Measurements from ENCODE around the gene CDKL1.

DNA sequence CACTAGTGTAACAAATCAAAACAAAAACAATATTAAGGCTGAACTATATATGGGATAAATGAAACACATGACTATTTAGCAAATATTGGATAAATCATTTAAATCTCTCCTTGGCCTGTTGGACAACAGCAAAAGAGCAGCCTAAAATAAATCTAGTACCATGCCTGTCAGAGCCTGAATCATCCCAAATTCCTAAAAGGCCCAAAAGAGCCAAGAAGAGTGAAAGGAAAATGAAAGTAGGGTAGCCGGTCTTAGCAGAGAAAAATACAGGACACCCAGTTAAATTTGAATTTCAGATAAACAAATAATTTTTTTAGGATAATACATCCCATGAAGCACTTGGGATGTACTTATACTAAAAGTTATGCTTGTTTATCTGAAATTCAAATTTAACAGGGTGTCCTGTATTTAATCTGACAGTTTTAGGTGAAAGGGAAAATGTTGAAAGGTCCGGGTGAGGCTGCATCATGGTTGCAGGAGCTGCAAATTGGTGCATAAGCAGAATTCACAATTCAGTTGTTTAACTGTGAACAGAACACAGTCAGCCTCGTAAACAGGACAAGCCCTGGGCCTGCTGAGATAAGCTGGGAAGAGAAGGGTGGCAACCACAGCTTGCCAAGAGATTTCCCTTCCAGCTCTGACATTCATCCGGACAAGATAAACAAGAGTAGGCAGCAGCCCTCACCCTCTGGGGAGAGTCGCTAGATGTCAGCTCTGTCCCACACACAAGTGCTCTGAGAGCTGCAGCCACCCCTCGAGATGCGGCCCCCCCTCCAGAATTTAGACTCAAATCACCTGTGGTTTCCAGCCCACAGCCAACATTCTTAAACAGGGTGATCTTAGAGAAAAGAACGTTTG, 54.2 kb downstream of the CDKL1 start:
- TF ChIP-seq CTCF (conservative IDR thresholded peaks at IDR 0.05) (no peak), EZH2 (IDR thresholded peaks at IDR 0.05; ENCODE audit: low read depth) (no peak)
